Immature natural killer cell (primary cell): ENCODE data around the gene MUC20. TPM values are rescaled to one million over a fixed set of nuclear protein-coding genes. Genes with fewer than 3 reads are reported as not detected.
"Not testable (repeated sequence)": the region's sequence is repeated elsewhere in the genome, so short reads cannot be mapped to it uniquely, and the experiment has no call there.

Experiments
- DNase-seq, 3 donors: peaks; one replicate each; pipeline ENCODE4 v3.0.0; 2022; ENCODE audit warnings: mixed read lengths in 1 of 3
- H3K27ac Mint-ChIP-seq, 6 donors: one replicate each; pipeline ENCODE4 v1.8.0; 2020; ENCODE audit warnings: mixed read lengths in 6 of 6, mild to moderate bottlenecking in 5 of 6, inconsistent platforms in 4 of 6, moderate library complexity in 3 of 6
- H3K27me3 Mint-ChIP-seq, 3 donors: one replicate each; pipeline ENCODE4 v1.8.0; 2020 to 2021; ENCODE audit warnings: low read depth in 3 of 3, mild to moderate bottlenecking in 3 of 3, mixed read lengths in 3 of 3, moderate library complexity in 3 of 3, inconsistent platforms in 1 of 3
- H3K36me3 Mint-ChIP-seq, 3 donors: one replicate each; pipeline ENCODE4 v1.8.0; 2020; ENCODE audit warnings: mixed read lengths in 3 of 3, inconsistent platforms in 2 of 3, mild to moderate bottlenecking in 2 of 3
- H3K4me1 Mint-ChIP-seq, 2 donors: one replicate each; pipeline ENCODE4 v1.8.0; 2020; ENCODE audit warnings: inconsistent platforms in 2 of 2, mild to moderate bottlenecking in 2 of 2, mixed read lengths in 2 of 2, moderate library complexity in 1 of 2
- H3K4me3 Mint-ChIP-seq, 5 donors: one replicate each; pipeline ENCODE4 v1.8.0; 2020; ENCODE audit warnings: mild to moderate bottlenecking in 5 of 5, mixed read lengths in 5 of 5, inconsistent platforms in 3 of 5, moderate library complexity in 3 of 5
- H3K9me3 Mint-ChIP-seq, 6 donors: one replicate each; pipeline ENCODE4 v1.8.0; 2020; ENCODE audit warnings: mild to moderate bottlenecking in 6 of 6, mixed read lengths in 6 of 6, inconsistent platforms in 4 of 6, moderate library complexity in 3 of 6
- polyA plus RNA-seq, 3 donors: library from polyadenylated mRNA; unstranded; fragments of 300-500 nt; fragmentation: Illumina TruSeq; gene quantifications; one replicate each; pipeline ENCODE4 v1.2.3, GENCODE V29; 2021

MUC20 gene
- polyA plus RNA-seq, 3 donors from 2014 or later = 1.2 TPM; not detected in 2

GRCh38 chr3:195777975-195778374 is 57.2 kb downstream of the MUC20 start:
- peaks cover 18 to 24% (median 20%) of the 10 kb centered on the region in 3 donors for H3K27me3 Mint-ChIP-seq
- H3K36me3 Mint-ChIP-seq = peaks cover 9 to 15% (median 10%) of the 10 kb centered on the region in 3 donors
- peaks cover 18 to 42% (median 25%) of the 10 kb centered on the region in 6 donors for H3K9me3 Mint-ChIP-seq
- H3K27ac Mint-ChIP-seq = peak overlapping the region in 5 of 6 donors; percentile 14 to 86 (median 71)
- no peak for DNase-seq
- no peak overlapping the region for H3K4me3 Mint-ChIP-seq
- H3K4me1 Mint-ChIP-seq = peaks cover 32 to 45% of the 10 kb centered on the region in 2 donors

DNA sequence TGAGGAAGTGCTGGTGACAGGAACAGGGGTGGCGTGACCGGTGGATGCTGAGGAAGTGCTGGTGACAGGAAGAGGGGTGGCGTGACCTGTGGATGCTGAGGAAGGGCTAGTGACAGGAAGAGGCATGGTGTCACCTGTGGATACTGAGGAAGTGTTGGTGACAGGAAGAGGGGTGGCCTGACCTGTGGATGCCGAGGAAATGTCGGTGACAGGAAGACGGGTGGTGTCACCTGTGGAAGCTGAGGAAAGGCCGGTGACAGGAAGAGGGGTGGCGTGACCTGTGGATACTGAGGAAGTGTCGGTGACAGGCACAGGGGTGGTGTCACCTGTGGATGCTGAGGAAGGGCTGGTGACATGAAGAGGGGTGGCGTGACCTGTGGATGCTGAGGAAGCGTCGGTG is 60.5 kb downstream of the MUC20 start:
- Mint-ChIP-seq H3K27me3 (peaks cover 33 to 38% (median 37%) of the 10 kb centered on the region in 3 donors), H3K9me3 (peaks cover 38 to 72% (median 50%) of the 10 kb centered on the region in 6 donors), H3K27ac (peak overlapping the region; percentile 50 to 95 (median 90)), H3K4me1 (peaks cover 57 to 76% of the 10 kb centered on the region in 2 donors), H3K4me3 (peak overlapping the region; percentile 48 to 74 (median 58)), H3K36me3 (peaks cover 27 to 40% (median 27%) of the 10 kb centered on the region in 3 donors)
- not testable (repeated sequence) for DNase-seq

Other genes with a start within 250 kb of the MUC20 start
- gene PPP1R2, start 177.7 kb upstream of the MUC20 start, polyA plus RNA-seq = 100 to 1,000 TPM; 118 to 123 (median 120) TPM
- gene APOD, start 137.0 kb upstream of the MUC20 start, polyA plus RNA-seq = not detected
- under 1 TPM in 1 of 3 donors, not detected in 2; 0.06 TPM for gene MUC4, start 91.0 kb downstream of the MUC20 start, polyA plus RNA-seq
- gene TNK2, start 187.6 kb downstream of the MUC20 start, polyA plus RNA-seq = 1 to 10 TPM; 1.4 to 4.9 (median 1.6) TPM